ENCODE results near the gene HLA-DOB.

The HLA-DOB gene

DNA sequence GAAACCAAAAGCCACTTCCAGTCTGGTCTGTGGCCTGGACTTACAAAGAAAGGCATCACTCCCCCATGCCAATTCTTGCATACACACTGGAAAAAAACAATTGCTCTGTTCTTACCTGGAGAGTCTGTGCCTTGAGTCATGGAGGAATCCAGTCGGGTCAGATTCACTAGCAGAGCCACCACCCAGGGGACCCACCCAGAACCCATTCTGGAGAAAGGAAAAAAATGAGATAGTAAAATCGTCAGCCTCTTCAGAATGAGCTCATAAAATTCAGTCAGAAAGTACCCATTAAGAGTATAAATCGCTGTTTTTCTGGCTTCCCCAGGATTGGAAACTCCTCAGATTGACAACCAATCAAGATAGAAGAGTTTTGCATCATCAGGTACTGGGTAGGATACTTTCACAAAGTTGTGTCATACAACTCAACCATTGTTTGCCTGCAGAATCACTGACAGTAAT lies at the start of gene HLA-DOB:
TSS of gene HLA-DOB (minus strand) at position 257 of the 459 bp plus-strand sequence. CDS start at position 206, 51 bp downstream.
- in situ Hi-C loops (cut with MboI; ENCODE audit: low sequenced_read_pairs) = no loop called here

DNA sequence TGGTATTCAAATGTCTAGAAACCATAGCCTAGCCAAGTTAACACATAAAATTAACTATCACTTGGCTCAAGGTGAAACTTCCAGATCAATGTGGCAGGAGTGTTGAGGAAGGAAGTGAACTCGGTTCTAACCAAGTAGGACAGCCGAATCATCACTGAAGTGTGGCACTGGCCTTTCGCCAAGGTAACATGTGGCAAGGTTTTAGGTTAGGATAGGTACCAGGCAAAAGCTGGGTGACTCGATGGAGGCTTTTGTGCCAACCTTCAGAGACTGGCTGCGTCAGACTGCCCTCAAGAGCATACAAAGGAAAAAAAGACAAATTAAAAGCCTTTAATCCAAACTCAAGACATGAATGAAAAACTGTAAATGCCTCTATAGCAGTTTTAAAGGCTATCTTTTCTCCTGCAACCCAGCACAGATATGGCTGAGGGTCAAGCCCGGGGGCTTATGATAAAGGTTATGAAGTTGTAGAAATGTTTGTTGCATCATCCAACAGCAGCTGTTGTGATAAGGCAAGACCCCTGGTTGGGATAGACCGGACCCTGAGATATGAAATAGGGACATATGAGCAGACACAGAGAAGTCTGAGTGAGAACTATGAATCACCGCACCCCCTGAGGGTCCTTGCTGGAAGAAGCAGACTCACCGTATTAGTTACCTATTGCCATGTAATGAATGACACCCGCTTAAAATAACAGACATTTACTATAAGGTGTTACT lies 49.1 kb upstream of the HLA-DOB start:
- in situ Hi-C loops (cut with MboI; ENCODE audit: low sequenced_read_pairs) = no loop called here

DNA sequence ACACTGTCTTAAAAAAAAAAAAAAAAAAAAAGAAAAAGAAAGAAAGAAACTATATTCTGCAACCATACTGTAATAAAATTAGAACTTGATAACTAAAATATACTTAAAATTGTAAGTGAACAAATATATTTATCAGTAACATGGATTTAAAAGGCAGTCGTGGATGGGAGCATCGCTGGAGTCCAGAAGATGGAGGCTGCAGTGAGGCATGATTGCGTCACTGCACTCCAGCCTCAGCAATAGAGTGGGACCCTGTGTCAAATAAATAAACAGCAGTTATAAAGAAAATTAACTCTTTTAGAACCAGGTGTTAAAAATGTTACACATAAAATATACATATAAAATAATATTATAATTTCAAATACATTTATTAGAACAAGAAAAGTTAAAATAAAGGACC lies 45.9 kb upstream of the HLA-DOB start:
- in situ Hi-C loops (cut with MboI; ENCODE audit: low sequenced_read_pairs) = no loop called here

DNA sequence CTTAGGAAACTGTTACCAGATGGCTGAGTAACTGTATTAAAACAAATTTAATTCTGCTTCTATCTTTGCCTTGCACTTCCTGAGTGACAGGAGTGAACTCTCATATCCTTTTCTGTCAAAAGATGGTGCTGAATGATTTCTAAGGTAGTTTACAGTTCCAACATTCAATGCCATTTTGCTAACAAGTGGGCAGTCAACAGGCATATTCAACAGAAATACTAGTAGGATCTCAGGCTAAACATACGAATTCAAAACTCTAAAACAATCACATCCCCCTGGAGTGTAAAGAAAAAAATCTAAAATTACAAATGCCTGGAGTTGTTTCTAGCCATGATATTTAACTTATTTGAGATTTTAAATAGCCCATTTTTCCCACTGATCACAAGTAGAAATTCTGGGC lies 43.9 kb upstream of the HLA-DOB start:
- in situ Hi-C loops (cut with MboI; ENCODE audit: low sequenced_read_pairs) = no loop called here

GRCh38 chr6:32858194-32858593 lies 41.4 kb upstream of the HLA-DOB start:
- in situ Hi-C loops (cut with MboI; ENCODE audit: low sequenced_read_pairs) = no loop called here

DNA sequence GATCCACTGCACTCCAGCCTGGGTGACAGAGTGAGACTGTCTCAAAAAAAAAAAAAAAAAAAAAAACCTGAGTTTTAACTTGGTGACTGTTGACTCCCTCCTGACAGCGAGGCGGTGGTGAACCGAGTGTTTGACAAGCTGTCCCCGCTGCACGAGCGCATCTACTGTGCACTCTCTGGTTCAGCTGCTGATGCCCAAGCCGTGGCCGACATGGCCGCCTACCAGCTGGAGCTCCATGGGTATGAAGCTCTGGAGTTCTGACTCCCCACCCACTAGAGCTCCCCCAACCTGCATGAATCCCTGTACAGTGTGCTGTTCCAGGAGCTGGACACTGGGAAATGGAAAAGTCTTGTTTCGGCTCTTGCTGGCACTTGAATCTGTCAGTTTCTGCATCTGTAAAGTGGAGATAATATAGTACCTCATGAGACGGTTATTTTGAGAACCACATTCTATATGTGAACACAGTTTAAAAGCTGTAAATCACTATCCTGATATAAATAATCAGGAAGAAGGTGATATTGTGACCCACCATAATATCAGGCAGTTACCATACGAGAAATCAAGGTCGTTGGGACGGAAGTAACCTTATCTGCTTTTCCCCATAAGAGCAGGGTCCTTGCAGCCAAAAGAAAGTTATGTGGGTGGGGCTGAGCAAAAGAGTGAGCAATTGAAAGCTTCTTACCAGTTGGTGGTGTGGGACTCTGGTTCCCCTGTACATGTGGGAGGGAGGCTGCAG lies 40.5 kb upstream of the HLA-DOB start:
- in situ Hi-C loops (cut with MboI; ENCODE audit: low sequenced_read_pairs) = no loop called here

- in situ Hi-C loops (cut with MboI; ENCODE audit: low sequenced_read_pairs) = no loop called here
These were observed 38.8 kb upstream of the HLA-DOB start for GRCh38 chr6:32855467-32856174.

DNA sequence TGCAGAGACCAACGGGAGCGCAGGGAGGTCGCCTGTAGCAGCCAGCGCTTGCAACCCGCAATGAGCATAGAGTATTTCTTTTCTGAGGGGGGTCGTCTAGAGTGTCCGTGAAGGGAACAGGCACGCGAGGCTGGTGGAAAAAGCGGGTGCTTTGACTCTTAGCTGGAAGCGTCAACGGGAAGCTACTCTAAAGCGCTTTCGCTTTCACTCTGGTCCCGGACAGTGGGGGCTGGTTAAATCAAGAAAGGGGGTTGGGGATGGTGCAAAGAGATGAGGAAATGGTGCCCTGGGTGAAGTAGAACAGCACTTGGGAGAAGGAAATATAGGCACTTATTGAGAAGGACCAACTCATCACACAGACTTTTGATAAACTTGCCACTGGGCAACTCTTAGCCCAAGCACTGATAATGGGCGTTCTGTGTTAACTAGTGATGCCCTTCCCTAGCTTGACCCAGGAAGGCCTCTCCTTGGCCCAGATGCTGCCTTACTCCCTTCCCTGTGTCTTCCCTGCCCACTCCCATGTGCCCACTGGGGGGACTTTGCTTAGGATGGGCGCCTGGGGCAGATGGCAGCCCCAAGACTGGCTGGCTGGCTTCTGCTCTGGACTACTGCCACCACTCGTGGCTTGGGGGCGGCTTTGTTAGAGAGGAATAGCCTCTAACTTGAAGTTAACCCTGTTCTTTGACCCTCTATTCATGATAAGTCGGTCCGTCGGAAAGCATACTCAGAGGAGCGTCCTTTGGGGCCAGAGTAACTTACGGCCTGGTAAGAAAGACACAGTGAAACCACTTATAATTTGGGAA lies 37.8 kb upstream of the HLA-DOB start:
- in situ Hi-C loops (cut with MboI; ENCODE audit: low sequenced_read_pairs) = no loop called here

GRCh38 chr6:32853541-32854375 lies 37.0 kb upstream of the HLA-DOB start, which contains the start of the genes PSMB9 and TAP1:
PSMB9 (plus strand) TSS chr6:32854192; CDS start chr6:32854230, 38 bp downstream.
TAP1 (minus strand) TSS chr6:32853704; CDS start chr6:32853636, 68 bp downstream.
- in situ Hi-C loops (cut with MboI; ENCODE audit: low sequenced_read_pairs) = no loop called here

DNA sequence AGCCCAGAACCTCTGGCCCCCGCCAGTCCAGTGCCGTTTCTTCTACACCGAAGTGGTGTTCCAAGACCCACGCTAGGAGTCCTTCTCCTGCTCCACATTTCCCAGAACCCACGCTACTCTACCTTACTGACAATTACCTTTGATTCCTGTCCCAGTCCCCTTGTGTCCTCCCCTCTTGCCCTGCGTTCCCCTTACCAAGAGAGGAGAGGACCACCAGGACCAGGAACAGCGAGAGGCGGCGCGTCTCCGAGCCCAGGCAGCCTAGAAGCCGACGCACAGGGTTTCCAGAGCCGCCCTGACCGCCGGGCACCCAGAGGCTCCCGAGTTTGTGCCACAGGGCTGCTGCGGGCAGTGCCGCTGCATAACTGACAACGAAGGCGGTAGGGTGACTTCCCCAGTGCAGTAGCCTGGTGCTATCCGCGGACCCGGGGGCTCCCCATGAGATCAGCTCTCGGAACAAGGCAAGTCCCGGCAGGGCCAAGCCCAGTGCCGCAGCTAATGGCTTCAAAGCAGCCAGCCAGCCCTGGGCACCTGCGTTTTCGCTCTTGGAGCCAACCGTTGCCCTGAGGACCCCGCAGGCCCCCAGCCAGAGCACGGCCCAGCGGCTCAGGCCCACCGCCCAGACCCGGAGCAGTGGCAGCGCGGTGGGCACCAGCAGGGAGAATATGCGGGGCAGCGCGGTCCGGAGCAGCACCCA lies 36.2 kb upstream of the HLA-DOB start:
- in situ Hi-C loops (cut with MboI; ENCODE audit: low sequenced_read_pairs) = no loop called here

DNA sequence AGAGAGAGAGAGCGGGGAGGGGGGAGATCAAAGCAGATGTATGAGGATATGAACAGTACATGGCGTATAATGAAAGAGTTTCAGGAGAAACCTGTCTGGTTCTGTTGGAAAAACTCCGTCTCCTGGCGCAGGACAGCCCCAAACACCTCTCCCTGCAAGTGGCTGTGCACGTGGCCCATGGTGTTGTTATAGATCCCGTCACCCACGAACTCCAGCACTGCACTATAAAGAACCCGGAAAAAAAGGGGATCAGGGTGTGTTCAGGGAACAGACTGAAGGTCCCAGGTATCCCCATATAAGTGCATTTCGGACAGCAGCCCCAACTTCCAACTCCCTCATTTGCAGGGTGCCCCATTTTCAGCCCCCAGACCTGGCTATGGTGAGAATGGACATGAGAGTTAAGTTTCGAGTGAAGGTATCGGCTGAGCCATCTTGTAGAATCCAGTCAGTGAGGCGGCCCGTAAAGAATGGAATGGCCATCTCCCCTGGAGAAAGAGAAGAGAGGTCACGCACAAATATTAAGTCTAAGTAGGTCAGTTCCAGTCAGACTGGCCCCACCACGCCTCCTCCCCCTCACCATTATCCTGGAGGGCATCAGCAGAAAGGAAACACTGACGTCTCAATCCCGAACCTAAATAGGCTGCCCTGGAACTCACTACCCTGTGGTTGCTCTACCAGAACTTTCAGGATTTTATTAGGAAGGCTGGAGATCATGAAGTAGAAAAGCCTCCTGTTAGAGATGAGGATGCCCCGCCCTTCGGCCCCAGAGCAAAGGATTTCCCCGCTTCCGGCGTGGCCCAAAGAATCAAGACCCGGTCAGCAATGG lies 35.4 kb upstream of the HLA-DOB start:
- in situ Hi-C loops (cut with MboI; ENCODE audit: low sequenced_read_pairs) = no loop called here

GRCh38 chr6:32851025-32851424 lies 34.2 kb upstream of the HLA-DOB start:
- in situ Hi-C loops (cut with MboI; ENCODE audit: low sequenced_read_pairs) = no loop called here

- in situ Hi-C loops (cut with MboI; ENCODE audit: low sequenced_read_pairs) = no loop called here
These were observed 32.3 kb upstream of the HLA-DOB start for GRCh38 chr6:32849126-32849525.

DNA sequence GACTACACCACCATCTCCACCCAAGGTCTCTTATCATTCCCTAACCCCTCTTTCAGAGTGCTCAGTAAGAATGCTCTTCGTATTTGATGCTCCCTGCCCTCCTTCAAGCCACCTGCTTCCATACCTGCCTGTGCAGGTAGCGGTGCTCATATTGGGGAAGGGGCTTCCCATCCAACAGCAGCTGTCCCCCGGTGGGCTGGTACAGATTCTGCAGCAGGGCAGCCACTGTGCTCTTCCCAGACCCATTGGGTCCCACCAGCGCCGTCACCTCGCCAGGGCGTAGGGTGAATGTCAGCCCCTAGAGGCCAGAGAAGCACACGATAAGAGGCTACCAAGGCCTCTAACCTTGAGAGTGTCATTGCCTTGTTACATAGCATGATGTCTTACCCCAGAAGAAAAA lies 31.0 kb upstream of the HLA-DOB start:
- in situ Hi-C loops (cut with MboI; ENCODE audit: low sequenced_read_pairs) = no loop called here

DNA sequence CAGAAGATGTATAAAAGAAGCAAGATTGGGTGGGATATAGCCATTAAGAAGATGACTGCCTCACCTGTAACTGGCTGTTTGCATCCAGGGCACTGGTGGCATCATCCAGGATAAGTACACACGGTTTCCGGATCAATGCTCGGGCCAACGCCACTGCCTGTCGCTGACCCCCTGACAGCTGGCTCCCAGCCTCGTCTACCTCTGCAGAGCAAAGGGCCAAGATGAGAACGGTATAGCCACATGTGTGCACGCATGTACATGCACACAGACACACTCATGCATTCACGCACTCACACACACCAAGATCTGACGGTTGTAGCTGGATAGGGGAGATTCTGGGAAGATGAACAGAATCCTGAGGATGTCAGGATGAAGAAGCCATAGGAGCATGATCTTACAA lies 30.2 kb upstream of the HLA-DOB start:
- in situ Hi-C loops (cut with MboI; ENCODE audit: low sequenced_read_pairs) = no loop called here

- in situ Hi-C loops (cut with MboI; ENCODE audit: low sequenced_read_pairs) = no loop called here
These were observed 28.6 kb upstream of the HLA-DOB start for GRCh38 chr6:32845384-32845884.

GRCh38 chr6:32844839-32845383 lies 28.1 kb upstream of the HLA-DOB start:
- in situ Hi-C loops (cut with MboI; ENCODE audit: low sequenced_read_pairs) = no loop called here

Data from HL-60/S4 treated with phorbol 12-myristate 13-acetate at 8.2 ng/mL for 4 days and 3 days (cell line).